Muscle of arm (tissue), 14 donors: ENCODE data around the gene SDHAF1. TPM values are rescaled to one million over a fixed set of nuclear protein-coding genes. Genes with fewer than 3 reads are reported as not detected.
A peak's percentile ranks its signal among the peaks of the same experiment; 100 is the strongest.
"Not testable (repeated sequence)": the region's sequence is repeated elsewhere in the genome, so short reads cannot be mapped to it uniquely, and the experiment has no call there.

Experiments
- DNase-seq: peaks from one replicate; pipeline ENCODE4 v3.0.0-alpha.2; 2013
- long read RNA-seq, 11 donors: transcript quantifications; one replicate each; lab custom pipeline, GENCODE V29; 2026
- polyA plus RNA-seq, 12 donors: library from polyadenylated mRNA; unstranded; fragments of 120-200 nt; gene quantifications; one replicate each; pipeline ENCODE4 v1.2.1, GENCODE V29; 2013; ENCODE audit not compliant: insufficient read length in 12 of 12

The SDHAF1 gene
- 10 to 100 TPM in 9 of 12 donors, 1 to 10 TPM in 2, not detected in 1; 9.1 to 24.4 (median 10.9) TPM for polyA plus RNA-seq
- long read RNA-seq, donor 1, transcript SDHAF1-201 (1 exons, 1,117 nt), result major isoform, 53 of 53 reads
- long read RNA-seq, donor 1, partial matches to known transcripts, result 0 of 53 reads
- long read RNA-seq, donor 1, other reads (novel, unspliced or antisense), result 0 of 53 reads
- long read RNA-seq, donor 2, transcript SDHAF1-201 (1 exons, 1,117 nt), result major isoform, 19 of 19 reads
- long read RNA-seq, donor 2, partial matches to known transcripts, result 0 of 19 reads
- long read RNA-seq, donor 2, other reads (novel, unspliced or antisense), result 0 of 19 reads
- long read RNA-seq, donor 3, transcript SDHAF1-201 (1 exons, 1,117 nt), result major isoform, 15 of 15 reads
- long read RNA-seq, donor 3, partial matches to known transcripts, result 0 of 15 reads
- long read RNA-seq, donor 3, other reads (novel, unspliced or antisense), result 0 of 15 reads
- long read RNA-seq, donor 4, transcript SDHAF1-201 (1 exons, 1,117 nt), result major isoform, 8 of 8 reads
- long read RNA-seq, donor 4, partial matches to known transcripts, result 0 of 8 reads
- long read RNA-seq, donor 4, other reads (novel, unspliced or antisense), result 0 of 8 reads
- long read RNA-seq, donor 5, transcript SDHAF1-201 (1 exons, 1,117 nt), result major isoform, 26 of 26 reads
- long read RNA-seq, donor 5, partial matches to known transcripts, result 0 of 26 reads
- long read RNA-seq, donor 5, other reads (novel, unspliced or antisense), result 0 of 26 reads
- long read RNA-seq, donor 6, transcript SDHAF1-201 (1 exons, 1,117 nt), result major isoform, 12 of 12 reads
- long read RNA-seq, donor 6, partial matches to known transcripts, result 0 of 12 reads
- long read RNA-seq, donor 6, other reads (novel, unspliced or antisense), result 0 of 12 reads
- long read RNA-seq, donor 7, transcript SDHAF1-201 (1 exons, 1,117 nt), result major isoform, 11 of 11 reads
- long read RNA-seq, donor 7, partial matches to known transcripts, result 0 of 11 reads
- long read RNA-seq, donor 7, other reads (novel, unspliced or antisense), result 0 of 11 reads
- long read RNA-seq, donor 8, transcript SDHAF1-201 (1 exons, 1,117 nt), result major isoform, 29 of 29 reads
- long read RNA-seq, donor 8, partial matches to known transcripts, result 0 of 29 reads
- long read RNA-seq, donor 8, other reads (novel, unspliced or antisense), result 0 of 29 reads
- long read RNA-seq, donor 9, transcript SDHAF1-201 (1 exons, 1,117 nt), result major isoform, 18 of 18 reads
- long read RNA-seq, donor 9, partial matches to known transcripts, result 0 of 18 reads
- long read RNA-seq, donor 9, other reads (novel, unspliced or antisense), result 0 of 18 reads
- long read RNA-seq, donor 10, transcript SDHAF1-201 (1 exons, 1,117 nt), result major isoform, 23 of 23 reads
- long read RNA-seq, donor 10, partial matches to known transcripts, result 0 of 23 reads
- long read RNA-seq, donor 10, other reads (novel, unspliced or antisense), result 0 of 23 reads
- long read RNA-seq, donor 11, transcript SDHAF1-201 (1 exons, 1,117 nt), result major isoform, 19 of 19 reads
- long read RNA-seq, donor 11, partial matches to known transcripts, result 0 of 19 reads
- long read RNA-seq, donor 11, other reads (novel, unspliced or antisense), result 0 of 19 reads

DNA sequence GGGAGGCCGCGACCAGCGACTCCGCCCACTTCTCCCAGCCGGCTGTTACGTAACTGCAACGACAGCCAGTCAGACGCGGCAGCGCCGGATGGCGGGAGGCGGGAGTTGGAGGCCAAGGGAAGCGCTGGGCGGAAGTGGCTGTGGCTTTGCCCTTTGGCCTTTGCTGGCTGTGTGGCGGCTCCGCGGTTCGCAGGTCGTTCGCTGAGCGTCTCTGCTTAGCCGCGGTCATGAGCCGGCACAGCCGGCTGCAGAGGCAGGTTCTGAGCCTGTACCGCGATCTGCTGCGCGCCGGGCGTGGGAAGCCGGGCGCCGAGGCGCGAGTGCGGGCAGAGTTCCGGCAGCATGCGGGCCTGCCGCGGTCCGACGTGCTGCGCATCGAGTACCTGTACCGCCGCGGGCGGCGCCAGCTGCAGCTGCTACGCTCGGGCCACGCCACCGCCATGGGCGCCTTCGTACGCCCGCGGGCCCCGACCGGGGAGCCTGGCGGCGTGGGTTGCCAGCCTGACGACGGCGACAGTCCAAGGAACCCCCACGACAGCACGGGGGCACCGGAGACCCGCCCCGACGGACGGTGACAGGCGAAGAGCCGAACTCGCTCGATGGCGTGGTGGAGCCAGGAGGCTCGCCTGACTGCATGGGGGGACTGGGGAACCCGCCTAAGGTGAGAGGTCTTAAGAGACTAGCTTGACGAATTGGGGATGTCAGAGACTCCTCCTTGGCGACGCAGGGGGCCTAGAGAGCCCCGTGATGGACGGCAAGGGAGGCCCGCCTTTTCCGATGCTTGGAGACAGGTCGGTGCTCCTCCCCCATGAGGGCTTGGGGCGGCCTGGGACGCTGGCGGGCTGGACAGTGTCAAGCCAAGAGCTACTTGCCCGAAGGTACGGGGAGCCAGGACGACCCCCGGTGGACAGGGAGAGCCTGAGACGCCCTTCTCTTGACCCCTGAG is at the start of gene SDHAF1:
Gene SDHAF1, plus strand, starts transcription at position 141 of the 946 bp plus-strand sequence. Its CDS starts 87 bp downstream, at position 228.
- peak; percentile 93 for DNase-seq

- no peak for DNase-seq
These were observed 48.8 kb upstream of the SDHAF1 start for GRCh38 chr19:35946203-35946602.

DNA sequence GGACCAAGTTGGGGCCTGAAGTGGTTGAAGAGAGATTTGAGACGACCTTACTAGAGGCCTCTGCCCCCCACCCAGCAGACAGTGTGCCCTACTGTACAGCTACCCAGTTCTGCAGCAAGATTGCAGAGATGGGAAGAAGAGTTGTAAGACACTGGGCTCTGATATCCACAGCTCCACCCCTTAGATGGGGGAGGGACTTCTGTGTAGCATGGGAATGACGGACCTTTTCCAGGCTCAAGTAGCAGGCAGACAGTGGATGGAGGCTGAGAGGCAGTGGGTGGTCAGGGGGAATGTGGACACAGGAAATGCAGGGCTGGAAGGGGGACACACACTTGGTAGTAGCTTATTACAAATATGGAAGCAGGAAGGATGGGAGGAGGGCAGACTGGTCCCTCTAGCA is 45.9 kb upstream of the SDHAF1 start:
- no peak for DNase-seq

- DNase-seq, result no peak
These were observed 38.9 kb upstream of the SDHAF1 start for GRCh38 chr19:35955881-35956634.

DNA sequence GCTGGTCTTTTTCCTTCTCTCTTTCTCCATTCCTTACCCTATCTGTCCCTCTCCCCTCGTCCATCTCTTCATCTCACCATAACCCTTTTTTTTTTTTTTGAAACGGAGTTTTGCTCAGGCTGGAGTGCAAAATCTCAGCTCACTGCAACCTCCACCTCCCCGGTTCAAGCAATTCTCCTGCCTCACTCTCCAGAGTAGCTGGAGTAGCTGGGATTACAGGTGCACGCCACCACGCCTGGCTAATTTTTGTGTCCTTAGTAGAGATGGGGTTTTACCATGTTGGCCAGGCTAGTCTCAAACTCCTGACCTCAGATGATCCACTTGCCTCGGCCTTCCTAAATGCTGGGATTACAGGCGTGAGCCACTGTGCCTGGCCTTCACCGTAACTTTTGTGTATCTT is 37.6 kb upstream of the SDHAF1 start:
- not testable (repeated sequence) for DNase-seq

- DNase-seq, result no peak
These were observed 36.3 kb upstream of the SDHAF1 start for GRCh38 chr19:35958660-35959039.

GRCh38 chr19:35959040-35959967 is 35.7 kb upstream of the SDHAF1 start:
- DNase-seq, result no peak

DNA sequence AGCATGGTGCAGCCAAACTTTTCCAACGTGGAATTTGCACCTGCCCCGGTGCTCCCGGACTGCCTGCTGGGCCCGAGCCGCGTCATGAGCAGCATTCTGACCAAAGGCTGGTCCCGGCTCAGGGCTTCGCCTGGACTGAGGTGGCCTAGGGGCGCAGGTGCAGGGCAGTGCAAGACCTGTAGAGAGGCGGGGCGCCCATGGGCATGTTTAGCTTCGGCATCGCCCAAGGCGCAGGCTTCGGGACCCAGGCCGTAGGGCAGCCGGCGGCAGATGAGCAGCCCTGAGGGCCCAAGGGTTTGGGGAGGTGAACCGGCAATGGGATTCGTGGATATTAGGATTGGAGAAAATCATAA is 35.0 kb upstream of the SDHAF1 start:
- DNase-seq, result no peak

GRCh38 chr19:35960432-35960972 is 34.5 kb upstream of the SDHAF1 start:
- no peak for DNase-seq

DNA sequence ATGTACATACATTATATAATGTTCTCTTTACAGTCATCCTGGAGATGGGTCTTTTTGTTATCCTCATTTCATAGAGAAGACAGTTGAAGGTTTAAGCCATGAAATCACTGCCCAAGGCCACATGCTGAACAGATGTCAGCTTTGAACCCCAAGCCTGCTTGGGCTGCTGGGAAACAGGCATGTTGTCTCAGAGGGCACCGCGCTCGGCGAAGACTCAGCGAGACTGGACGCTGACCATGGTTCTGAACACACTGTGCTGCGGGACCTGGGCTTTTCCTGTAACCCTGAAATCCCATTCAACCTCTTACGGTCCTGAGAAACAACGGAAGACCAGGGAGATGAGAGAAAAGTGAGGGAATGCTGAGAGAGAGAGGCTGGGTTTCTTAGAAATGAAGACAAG is 31.5 kb upstream of the SDHAF1 start:
- DNase-seq, result peak; percentile 70

GRCh38 chr19:35966771-35967170 is 28.2 kb upstream of the SDHAF1 start:
- no peak for DNase-seq

- DNase-seq, result no peak
These were observed 21.5 kb upstream of the SDHAF1 start for GRCh38 chr19:35973487-35973886.

DNA sequence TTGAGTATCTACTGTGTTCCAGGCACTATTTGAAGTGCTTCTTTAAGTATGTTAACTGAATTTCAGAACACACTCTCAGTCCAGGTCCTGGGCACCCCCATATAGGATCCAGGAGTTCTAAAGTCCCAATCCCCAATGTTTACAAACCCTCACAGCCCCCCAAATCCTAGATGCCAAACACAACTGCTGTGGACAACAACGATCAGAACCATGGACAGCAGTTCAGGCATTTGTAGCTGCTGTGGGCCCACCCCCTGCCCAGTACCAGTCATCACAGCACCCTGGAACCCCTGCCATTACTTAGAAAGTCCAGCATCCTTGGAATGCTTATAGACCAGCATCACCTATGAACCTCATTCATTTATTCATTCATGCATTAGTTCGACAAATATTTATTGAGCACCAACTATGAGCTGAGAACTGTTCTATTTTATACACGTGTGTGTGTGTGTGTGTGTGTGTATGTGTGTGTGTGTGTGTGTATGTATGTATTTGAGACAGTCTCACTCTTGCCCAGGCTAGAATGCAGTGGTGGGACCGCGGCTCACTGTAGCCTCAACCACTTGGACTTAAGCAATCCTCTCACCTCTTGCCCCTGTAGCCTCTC is 19.3 kb upstream of the SDHAF1 start:
- no peak for DNase-seq

GRCh38 chr19:35977446-35978222 is 17.4 kb upstream of the SDHAF1 start:
- DNase-seq, result no peak

GRCh38 chr19:35978271-35978670 is 16.7 kb upstream of the SDHAF1 start:
- DNase-seq, result no peak

- no peak for DNase-seq
These were observed 16.1 kb upstream of the SDHAF1 start for GRCh38 chr19:35978832-35979365.
